ENCODE measurements around the gene GBGT1. TPM values are rescaled to one million over a fixed set of nuclear protein-coding genes. Genes with fewer than 3 reads are reported as not detected.

GBGT1 gene
- total RNA-seq, 4 donors from 2014 or later = 0.15 to 10.3 (median 5.6) TPM

DNA sequence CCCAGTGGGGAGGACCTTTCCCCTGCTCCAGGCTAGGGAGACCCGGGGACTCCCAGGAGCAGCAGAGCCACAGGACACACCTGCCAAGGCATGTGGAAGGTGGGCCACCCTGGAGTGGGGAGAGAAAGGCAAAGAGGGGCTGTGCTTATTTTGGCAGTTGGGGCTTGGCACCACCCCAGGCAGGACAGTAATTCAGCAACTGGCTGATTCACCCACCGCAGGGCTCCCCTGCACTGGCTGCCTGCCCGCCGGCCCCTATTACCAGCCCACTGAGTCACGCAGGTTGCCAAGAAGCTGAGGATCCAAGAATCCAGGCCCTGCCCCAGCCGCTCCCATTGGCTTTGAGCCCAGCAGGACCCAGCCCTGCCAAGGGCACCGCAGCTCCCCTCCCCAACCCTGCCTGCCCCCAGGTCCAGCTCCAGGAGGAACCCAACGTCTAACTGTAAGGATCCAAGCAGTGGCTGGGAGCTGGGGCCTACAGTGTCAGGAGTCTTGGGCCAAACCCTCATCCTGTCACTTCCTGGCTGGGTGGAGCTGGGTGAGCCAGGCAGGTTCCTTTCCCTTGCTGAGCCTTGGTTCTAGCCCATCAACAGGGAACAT, 28.5 kb downstream of the GBGT1 start:
- H3K4me3 ChIP-seq = no peak overlapping the region
- DNase-seq (peak; percentile 73 to 77), ATAC-seq (peak; percentile 7 to 9)
- intact Hi-C loops (cut with DNase I; ENCODE audit: low total_unique reads) = no loop called here
- H3K27me3 ChIP-seq = no peaks in the 10 kb centered on the region
- H3K9me3 ChIP-seq = no peaks in the 10 kb centered on the region
- in situ Hi-C loops (cut with MboI; ENCODE audit: low sequenced_read_pairs in 4 of 4) = no loop called here
- H3K27ac ChIP-seq = peak overlapping the region; percentile 90 to 100 (median 98)
- H3K4me1 ChIP-seq = peaks cover 75 to 77% of the 10 kb centered on the region in 2 donors
- no peaks in the 10 kb centered on the region for H3K36me3 ChIP-seq
- TF ChIP-seq POLR2A (IDR thresholded peaks at IDR 0.05) = peak in 1 of 2 donors; percentile 15
- TF ChIP-seq, protein P1, sequence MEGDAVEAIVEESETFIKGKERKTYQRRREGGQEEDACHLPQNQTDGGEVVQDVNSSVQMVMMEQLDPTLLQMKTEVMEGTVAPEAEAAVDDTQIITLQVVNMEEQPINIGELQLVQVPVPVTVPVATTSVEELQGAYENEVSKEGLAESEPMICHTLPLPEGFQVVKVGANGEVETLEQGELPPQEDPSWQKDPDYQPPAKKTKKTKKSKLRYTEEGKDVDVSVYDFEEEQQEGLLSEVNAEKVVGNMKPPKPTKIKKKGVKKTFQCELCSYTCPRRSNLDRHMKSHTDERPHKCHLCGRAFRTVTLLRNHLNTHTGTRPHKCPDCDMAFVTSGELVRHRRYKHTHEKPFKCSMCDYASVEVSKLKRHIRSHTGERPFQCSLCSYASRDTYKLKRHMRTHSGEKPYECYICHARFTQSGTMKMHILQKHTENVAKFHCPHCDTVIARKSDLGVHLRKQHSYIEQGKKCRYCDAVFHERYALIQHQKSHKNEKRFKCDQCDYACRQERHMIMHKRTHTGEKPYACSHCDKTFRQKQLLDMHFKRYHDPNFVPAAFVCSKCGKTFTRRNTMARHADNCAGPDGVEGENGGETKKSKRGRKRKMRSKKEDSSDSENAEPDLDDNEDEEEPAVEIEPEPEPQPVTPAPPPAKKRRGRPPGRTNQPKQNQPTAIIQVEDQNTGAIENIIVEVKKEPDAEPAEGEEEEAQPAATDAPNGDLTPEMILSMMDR (IDR thresholded peaks at IDR 0.05 in 4 of 5, conservative IDR thresholded peaks at IDR 0.05 in 1 of 5) = no peak

DNA sequence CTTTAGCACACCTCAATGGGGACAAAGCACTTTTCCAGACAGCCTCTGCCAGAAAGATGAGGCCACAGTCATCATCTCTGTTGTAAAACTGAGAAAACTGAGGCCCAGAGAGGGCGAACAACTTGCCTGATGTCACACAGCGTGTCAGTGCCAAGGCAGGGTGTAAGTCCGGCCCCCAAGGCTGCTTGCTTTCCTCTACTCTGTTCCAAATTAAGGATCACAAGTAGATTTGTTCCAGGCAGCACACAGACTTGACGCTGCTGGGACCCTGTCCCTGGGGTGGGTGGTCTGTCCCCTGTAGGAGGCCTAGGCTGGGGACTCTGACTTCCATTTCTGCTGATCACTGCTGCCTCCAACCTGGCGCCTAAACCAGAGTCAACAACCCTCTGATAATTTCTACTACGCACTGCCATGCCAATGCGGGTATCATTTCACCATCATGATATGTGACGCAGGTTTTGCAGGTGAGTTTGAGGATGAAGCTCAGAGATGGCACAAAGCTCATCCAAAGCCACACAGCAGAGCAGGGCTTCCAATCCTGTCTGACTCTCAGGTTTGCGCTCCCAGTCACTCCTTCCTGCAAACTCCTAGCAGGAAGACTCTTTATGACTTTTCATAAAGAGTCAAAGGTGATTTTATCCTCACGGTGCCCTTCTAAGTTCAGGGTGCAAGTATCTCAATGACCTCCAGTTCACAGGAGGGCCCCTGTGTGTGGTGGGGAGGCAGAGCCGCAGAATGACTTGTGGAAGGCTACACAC, 29.1 kb downstream of the GBGT1 start:
- H3K27me3 ChIP-seq = no peaks in the 10 kb centered on the region
- no peak for TF ChIP-seq POLR2A (IDR thresholded peaks at IDR 0.05)
- TF ChIP-seq, protein P1 (IDR thresholded peaks at IDR 0.05 in 4 of 5, conservative IDR thresholded peaks at IDR 0.05 in 1 of 5) = no peak
- ATAC-seq (no peak), DNase-seq (no peak)
- H3K4me3 ChIP-seq = peak overlapping the region in 2 of 4 donors; percentile 10 to 24
- H3K4me1 ChIP-seq = peaks cover 75 to 77% of the 10 kb centered on the region in 2 donors
- peak overlapping the region; percentile 90 to 100 (median 98) for H3K27ac ChIP-seq
- intact Hi-C loops (cut with DNase I; ENCODE audit: low total_unique reads) = no loop called here
- in situ Hi-C loops (cut with MboI; ENCODE audit: low sequenced_read_pairs in 4 of 4) = no loop called here
- no peaks in the 10 kb centered on the region for H3K9me3 ChIP-seq
- H3K36me3 ChIP-seq = no peaks in the 10 kb centered on the region

DNA sequence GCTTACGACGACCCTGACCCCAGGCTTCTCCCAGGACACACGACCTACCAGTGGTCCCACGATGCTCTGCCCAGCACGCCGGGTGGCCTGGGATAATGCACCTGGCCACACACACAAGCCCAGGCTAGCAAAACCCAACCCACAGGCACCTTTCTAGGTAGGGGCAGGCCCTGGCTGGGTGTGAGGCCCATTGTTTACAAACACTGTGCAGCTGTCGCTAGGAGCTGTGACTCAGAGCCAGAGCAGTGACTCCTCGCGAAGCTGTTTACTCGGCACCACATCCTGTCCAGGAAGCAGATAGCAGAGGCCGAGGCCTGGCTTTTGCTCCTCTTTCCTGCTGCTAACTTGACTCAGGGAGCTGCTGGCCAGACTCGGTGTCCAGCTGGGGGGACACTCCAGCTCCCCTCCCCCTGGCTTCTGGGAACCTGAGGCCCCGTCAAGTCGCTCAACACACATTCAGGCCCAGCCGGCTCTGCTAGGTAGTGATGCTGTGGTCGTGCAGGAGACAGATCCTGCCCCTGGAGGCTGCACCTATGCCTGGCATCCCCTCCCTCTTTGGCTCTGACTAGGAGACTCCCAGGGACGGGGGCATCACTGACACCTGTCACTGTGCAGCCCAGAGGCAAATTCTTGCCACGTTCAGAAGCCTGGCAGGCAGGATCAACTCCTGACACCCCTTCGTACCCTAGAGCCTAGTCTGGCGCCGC, 29.9 kb downstream of the GBGT1 start:
- in situ Hi-C loops (cut with MboI; ENCODE audit: low sequenced_read_pairs in 4 of 4) = no loop called here
- H3K4me3 ChIP-seq = peak overlapping the region in 2 of 4 donors; percentile 10 to 24
- H3K9me3 ChIP-seq = no peaks in the 10 kb centered on the region
- intact Hi-C loops (cut with DNase I; ENCODE audit: low total_unique reads) = no loop called here
- H3K27me3 ChIP-seq = no peaks in the 10 kb centered on the region
- TF ChIP-seq, protein P1 (IDR thresholded peaks at IDR 0.05 in 4 of 5, conservative IDR thresholded peaks at IDR 0.05 in 1 of 5) = peak in 2 of 5 experiments; percentile 19 to 25
- TF ChIP-seq POLR2A (IDR thresholded peaks at IDR 0.05) = peak; percentile 80 to 85
- H3K27ac ChIP-seq = peak overlapping the region; percentile 90 to 100 (median 98)
- peak; percentile 95 for DNase-seq
- no peaks in the 10 kb centered on the region for H3K36me3 ChIP-seq
- ATAC-seq = peak; percentile 75 to 78
- H3K4me1 ChIP-seq = peaks cover 76 to 81% of the 10 kb centered on the region in 2 donors

DNA sequence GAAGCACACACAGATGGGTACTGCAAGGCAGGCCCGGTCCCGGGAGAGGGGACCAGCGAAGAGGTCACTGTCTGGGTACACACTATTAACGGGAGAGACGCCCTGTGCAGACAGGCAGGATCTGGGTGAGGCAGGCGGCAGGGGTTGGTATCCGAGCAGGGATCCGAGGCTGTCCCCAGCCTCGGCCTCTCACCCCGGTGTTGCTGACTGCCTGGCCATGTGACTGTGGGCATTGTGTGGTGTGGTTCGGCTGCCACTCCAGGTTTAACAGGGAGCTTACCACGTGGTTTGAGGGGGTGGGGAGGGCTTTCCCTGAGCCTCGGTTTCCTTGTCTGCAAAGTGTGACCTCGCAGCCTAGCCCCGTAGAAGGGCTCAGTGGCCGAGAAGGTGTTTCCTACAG, 31.5 kb downstream of the GBGT1 start:
- Histone ChIP-seq H3K4me1 (peaks cover 76 to 81% of the 10 kb centered on the region in 2 donors), H3K36me3 (no peaks in the 10 kb centered on the region), H3K4me3 (no peak overlapping the region), H3K27me3 (no peaks in the 10 kb centered on the region), H3K27ac (peak overlapping the region; percentile 90 to 100 (median 98)), H3K9me3 (no peaks in the 10 kb centered on the region)
- ATAC-seq (peak in 1 of 2 donors; percentile 3), DNase-seq (peak in 1 of 2 donors; percentile 58)
- in situ Hi-C loops (cut with MboI; ENCODE audit: low sequenced_read_pairs in 4 of 4) (no loop called here), intact Hi-C loops (cut with DNase I; ENCODE audit: low total_unique reads) (no loop called here)
- TF ChIP-seq, protein P1 (IDR thresholded peaks at IDR 0.05 in 4 of 5, conservative IDR thresholded peaks at IDR 0.05 in 1 of 5) = no peak
- TF ChIP-seq POLR2A (IDR thresholded peaks at IDR 0.05) = peak in 1 of 2 donors; percentile 10

Measured in gastrocnemius medialis (tissue), 4 donors.